K562 (cell line): ENCODE results near the gene FAM110D. TPM values are rescaled to one million over a fixed set of nuclear protein-coding genes. Genes with fewer than 3 reads are reported as not detected.
A peak's percentile ranks its signal among the peaks of the same experiment; 100 is the strongest.

Experiments
- ATF6 ChIP-seq: sonication (generic); formaldehyde crosslinking; IDR thresholded peaks from 2 replicates; pipeline ENCODE4 v1.4.0; 2020; ENCODE audit warnings: mild to moderate bottlenecking, missing genetic modification reagents
- CTCFL ChIP-seq: IDR thresholded peaks from 2 replicates; pipeline ENCODE4 v1.6.1; 2011; ENCODE audit warnings: borderline replicate concordance, low read depth, mild to moderate bottlenecking, moderate library complexity, low read length; ENCODE audit not compliant: insufficient read depth, poor library complexity, severe bottlenecking
- ELF2 ChIP-seq: fragments of 250-450 bp; sonication (Bioruptor Pico); IDR thresholded peaks from 2 replicates; pipeline ENCODE4 v1.5.0; 2021; ENCODE audit warnings: mild to moderate bottlenecking
- EP400 ChIP-seq: fragments of 450-650 bp; IDR thresholded peaks from 2 replicates; pipeline ENCODE4 v1.6.1; 2017; ENCODE audit warnings: antibody characterized with exemption, mild to moderate bottlenecking, moderate library complexity
- ESRRA ChIP-seq: fragments of 450-650 bp; IDR thresholded peaks from 2 replicates; pipeline ENCODE4 v1.6.1; 2014; ENCODE audit warnings: low read depth, mild to moderate bottlenecking, moderate library complexity, borderline replicate concordance
- GABPB2 ChIP-seq: fragments of 250-450 bp; sonication (Bioruptor Pico); conservative IDR thresholded peaks from 2 replicates; pipeline ENCODE4 v1.5.1; 2021; ENCODE audit warnings: mild to moderate bottlenecking
- IRF1 ChIP-seq: sonication (generic); formaldehyde crosslinking; IDR thresholded peaks from 2 replicates; pipeline ENCODE4 v1.8.0; 2022; ENCODE audit warnings: missing genetic modification reagents, mild to moderate bottlenecking, borderline replicate concordance
- NFXL1 ChIP-seq: fragments of 450-650 bp; formaldehyde crosslinking; IDR thresholded peaks from 2 replicates; pipeline ENCODE4 v1.4.0; 2021; ENCODE audit warnings: mild to moderate bottlenecking
- PHF21A ChIP-seq: fragments of 450-650 bp; IDR thresholded peaks from 2 replicates; pipeline ENCODE4 v1.6.1; 2017; ENCODE audit warnings: low read depth, borderline replicate concordance
- PURB ChIP-seq: sonication (generic); formaldehyde crosslinking; IDR thresholded peaks from 2 replicates; pipeline ENCODE4 v1.9.0; 2021; ENCODE audit warnings: low read depth, mild to moderate bottlenecking, missing genetic modification reagents
- RB1 ChIP-seq: fragments of 450-650 bp; IDR thresholded peaks from 2 replicates; pipeline ENCODE4 v1.6.1; 2017; ENCODE audit warnings: low read depth, mild to moderate bottlenecking
- RBBP5 ChIP-seq: fragments of 200-600 bp; sonication (generic); IDR thresholded peaks from 2 replicates; pipeline ENCODE4 v1.6.1; 2012; ENCODE audit warnings: borderline replicate concordance, mild to moderate bottlenecking, low read length, control low read depth, inconsistent platforms; ENCODE audit not compliant: insufficient read depth, poor library complexity, severe bottlenecking
- RBM34 ChIP-seq: fragments of 200-400 bp; formaldehyde crosslinking; IDR thresholded peaks from 2 replicates; pipeline ENCODE4 v1.6.1; 2018; ENCODE audit warnings: low read length, borderline replicate concordance; ENCODE audit not compliant: insufficient read depth
- SETDB1 ChIP-seq: IDR thresholded peaks from one replicate; pipeline ENCODE4 v1.6.1; 2012; ENCODE audit warnings: low read length, control low read depth, inconsistent platforms
- SMAD3 ChIP-seq: fragments of 450-650 bp; formaldehyde crosslinking; conservative IDR thresholded peaks from 2 replicates; pipeline ENCODE4 v1.4.0; 2020; ENCODE audit warnings: mild to moderate bottlenecking
- ZNF324 ChIP-seq: fragments of 250-450 bp; sonication (Bioruptor Pico); IDR thresholded peaks from 2 replicates; pipeline ENCODE4 v1.4.0; 2020; ENCODE audit warnings: mild to moderate bottlenecking
- ZNF76 ChIP-seq: fragments of 250-450 bp; sonication (Bioruptor Pico); IDR thresholded peaks from 2 replicates; pipeline ENCODE4 v1.4.0; 2020; ENCODE audit warnings: mild to moderate bottlenecking, moderate library complexity, borderline replicate concordance
- polyA plus RNA-seq, 8 experiments: library from polyadenylated mRNA; depleted of rRNA in 4 of 8; stranded (reverse) in 5 of 8; unstranded in 3 of 8; fragments of >200 nt; fragmentation: Nextera tagmentation in 2 of 8; fragmentation: Illumina TruSeq in 1 of 8; extraction: Ambion mirVana in 2 of 8; extraction: Trizol in 1 of 8; gene quantifications; 2 replicates each; pipeline versions ENCODE4 v1.2.1 to v1.2.3, GENCODE V29; 2011 to 2014; ENCODE audit warnings: inconsistent platforms in 1 of 8, missing spikeins in 1 of 8
- total RNA-seq, 7 experiments: library from RNA; depleted of rRNA in 6 of 7; stranded (reverse); fragments of >200 nt in 6 of 7; fragmentation: Illumina TruSeq in 2 of 7; extraction: Trizol in 2 of 7; gene quantifications; 2 replicates each; pipeline versions ENCODE4 v1.2.1 to v1.2.3, GENCODE V29; 2011 to 2021; ENCODE audit warnings: low replicate concordance in 1 of 7
- TF ChIP-seq, protein P1 (sequence below), 2 experiments: fragments of 450-650 bp in 1 of 2; sonication (generic) in 1 of 2; formaldehyde crosslinking; conservative IDR thresholded peaks; 2 replicates each; pipeline versions ENCODE4 v1.4.0 to v1.8.1; 2020 to 2022; ENCODE audit warnings: mild to moderate bottlenecking in 1 of 2, missing genetic modification reagents in 1 of 2
- TF ChIP-seq, protein P2 (sequence below): fragments of 450-650 bp; IDR thresholded peaks from 2 replicates; pipeline ENCODE4 v1.6.1; 2016; ENCODE audit warnings: missing biosample characterization, missing genetic modification characterization

Gene FAM110D
- total and polyA plus RNA-seq, 9 of the 15 experiments (the other 6 are each of a cell fraction or from before 2014, with no cell fraction given) = 0.04 to 1.1 (median 0.33) TPM

- TF ChIP-seq ZNF76 (CRISPR knock-in tag) (0 out of 2 replicates have a peak, but pooled peaks have one; percentile 61), GABPB2 (CRISPR knock-in tag) (no peak), SMAD3 (CRISPR knock-in tag) (peak; percentile 68; the same call in 1 of the 2 replicates), PHF21A (0 out of 2 replicates have a peak, but pooled peaks have one; percentile 34), CTCFL (peak; percentile 55), ELF2 (CRISPR knock-in tag) (peak; percentile 71; the same call in 1 of the 2 replicates), ATF6 (CRISPR knock-in tag) (peak; percentile 99), PURB (0 out of 2 replicates have a peak, but pooled peaks have one; percentile 19), ZNF324 (CRISPR knock-in tag) (0 out of 2 replicates have a peak, but pooled peaks have one; percentile 19), NFXL1 (0 out of 2 replicates have a peak, but pooled peaks have one; percentile 23), SETDB1 (no peak), IRF1 (CRISPR knock-in tag) (peak; percentile 64; the same call in 1 of the 2 replicates), RB1 (peak; percentile 98; the same call in 1 of the 2 replicates), RBM34 (0 out of 2 replicates have a peak, but pooled peaks have one; percentile 63), RBBP5 (peak; percentile 62), EP400 (peak; percentile 87), ESRRA (peak; percentile 7; the same call in 1 of the 2 replicates)
- TF ChIP-seq, protein P1, sequence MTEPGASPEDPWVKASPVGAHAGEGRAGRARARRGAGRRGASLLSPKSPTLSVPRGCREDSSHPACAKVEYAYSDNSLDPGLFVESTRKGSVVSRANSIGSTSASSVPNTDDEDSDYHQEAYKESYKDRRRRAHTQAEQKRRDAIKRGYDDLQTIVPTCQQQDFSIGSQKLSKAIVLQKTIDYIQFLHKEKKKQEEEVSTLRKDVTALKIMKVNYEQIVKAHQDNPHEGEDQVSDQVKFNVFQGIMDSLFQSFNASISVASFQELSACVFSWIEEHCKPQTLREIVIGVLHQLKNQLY (CRISPR knock-in tag; conservative IDR thresholded peaks at IDR 0.05) = peak in 1 of 2 experiments; percentile 77; a peak in 2 of 4 replicates
- TF ChIP-seq, protein P2, sequence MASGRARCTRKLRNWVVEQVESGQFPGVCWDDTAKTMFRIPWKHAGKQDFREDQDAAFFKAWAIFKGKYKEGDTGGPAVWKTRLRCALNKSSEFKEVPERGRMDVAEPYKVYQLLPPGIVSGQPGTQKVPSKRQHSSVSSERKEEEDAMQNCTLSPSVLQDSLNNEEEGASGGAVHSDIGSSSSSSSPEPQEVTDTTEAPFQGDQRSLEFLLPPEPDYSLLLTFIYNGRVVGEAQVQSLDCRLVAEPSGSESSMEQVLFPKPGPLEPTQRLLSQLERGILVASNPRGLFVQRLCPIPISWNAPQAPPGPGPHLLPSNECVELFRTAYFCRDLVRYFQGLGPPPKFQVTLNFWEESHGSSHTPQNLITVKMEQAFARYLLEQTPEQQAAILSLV (tag) = no peak; the same call in 1 of the 2 replicates
These were observed 2.7 kb downstream of the FAM110D start (continued) for GRCh38 chr1:26161415-26162219.
